GM12875 (cell line): ENCODE results near the gene PPIG.

Source experiments
- H3K4me3 ChIP-seq: one replicate; pipeline ENCODE4 v1.5.1; 2011; ENCODE audit warnings: low read depth, low read length, control low read depth
- TF ChIP-seq, protein P1 (sequence below): IDR thresholded peaks from 2 replicates; pipeline ENCODE4 v1.5.1; 2011; ENCODE audit warnings: low read depth, mild to moderate bottlenecking, control low read depth, inconsistent platforms, low read length, moderate library complexity, borderline replicate concordance; ENCODE audit not compliant: insufficient read depth

PPIG gene

DNA sequence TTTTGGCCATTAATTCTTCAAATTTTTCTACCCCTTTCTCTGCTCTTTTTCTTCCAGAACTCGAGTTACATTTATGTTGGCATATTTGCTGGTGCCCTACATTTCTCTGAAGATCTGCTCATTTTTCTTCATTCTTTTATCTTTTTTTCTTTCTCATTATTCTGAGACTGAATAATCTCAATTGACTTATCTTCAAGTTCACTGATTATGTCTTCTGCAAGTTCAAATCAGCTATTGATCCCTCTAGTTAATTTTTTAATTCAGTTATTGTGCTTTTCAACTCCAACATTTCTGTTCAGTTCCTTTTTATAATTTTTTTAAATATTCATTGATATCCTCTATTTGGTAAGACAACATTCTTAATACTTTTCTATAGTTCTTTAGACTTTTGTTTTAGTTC lies 106.8 kb downstream of the PPIG start:
- TF ChIP-seq, protein P1, sequence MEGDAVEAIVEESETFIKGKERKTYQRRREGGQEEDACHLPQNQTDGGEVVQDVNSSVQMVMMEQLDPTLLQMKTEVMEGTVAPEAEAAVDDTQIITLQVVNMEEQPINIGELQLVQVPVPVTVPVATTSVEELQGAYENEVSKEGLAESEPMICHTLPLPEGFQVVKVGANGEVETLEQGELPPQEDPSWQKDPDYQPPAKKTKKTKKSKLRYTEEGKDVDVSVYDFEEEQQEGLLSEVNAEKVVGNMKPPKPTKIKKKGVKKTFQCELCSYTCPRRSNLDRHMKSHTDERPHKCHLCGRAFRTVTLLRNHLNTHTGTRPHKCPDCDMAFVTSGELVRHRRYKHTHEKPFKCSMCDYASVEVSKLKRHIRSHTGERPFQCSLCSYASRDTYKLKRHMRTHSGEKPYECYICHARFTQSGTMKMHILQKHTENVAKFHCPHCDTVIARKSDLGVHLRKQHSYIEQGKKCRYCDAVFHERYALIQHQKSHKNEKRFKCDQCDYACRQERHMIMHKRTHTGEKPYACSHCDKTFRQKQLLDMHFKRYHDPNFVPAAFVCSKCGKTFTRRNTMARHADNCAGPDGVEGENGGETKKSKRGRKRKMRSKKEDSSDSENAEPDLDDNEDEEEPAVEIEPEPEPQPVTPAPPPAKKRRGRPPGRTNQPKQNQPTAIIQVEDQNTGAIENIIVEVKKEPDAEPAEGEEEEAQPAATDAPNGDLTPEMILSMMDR = no peak
- H3K4me3 ChIP-seq = no peak overlapping the region
